NOMO-1 treated with dmso at 0.1 percent for 144 hours (cell line): Measurements from ENCODE around the gene SLC10A2.

Experiments
- DNase-seq: peaks from one replicate; lab custom pipeline; 2025; ENCODE audit not compliant: unreplicated experiment; lab: John Stamatoyannopoulos, UW

SLC10A2 gene

GRCh38 chr13:103055166-103055565, 11.1 kb downstream of the SLC10A2 start:
- DNase-seq = no peak

GRCh38 chr13:103046676-103047075, 19.5 kb downstream of the SLC10A2 start:
- DNase-seq = no peak

GRCh38 chr13:103044056-103044455, 22.2 kb downstream of the SLC10A2 start:
- DNase-seq = no peak

- DNase-seq = no peak
These were observed 26.2 kb downstream of the SLC10A2 start for GRCh38 chr13:103040006-103040405.

GRCh38 chr13:103039183-103039582, 27.0 kb downstream of the SLC10A2 start:
- DNase-seq = no peak

- no peak for DNase-seq
These were observed 29.9 kb downstream of the SLC10A2 start for GRCh38 chr13:103036268-103036667.

GRCh38 chr13:103033999-103034398, 32.2 kb downstream of the SLC10A2 start:
- DNase-seq = no peak

GRCh38 chr13:103031332-103031873, 34.8 kb downstream of the SLC10A2 start:
- no peak for DNase-seq

- no peak for DNase-seq
These were observed 35.4 kb downstream of the SLC10A2 start for GRCh38 chr13:103030776-103031175.

- DNase-seq = no peak
These were observed 36.4 kb downstream of the SLC10A2 start for GRCh38 chr13:103029798-103030197.

- DNase-seq = no peak
These were observed 43.9 kb downstream of the SLC10A2 start for GRCh38 chr13:103022336-103022735.

- DNase-seq = no peak
These were observed 47.7 kb downstream of the SLC10A2 start for GRCh38 chr13:103018556-103018955.

GRCh38 chr13:103012646-103013045, 53.6 kb downstream of the SLC10A2 start:
- no peak for DNase-seq

- no peak for DNase-seq
These were observed 57.0 kb downstream of the SLC10A2 start for GRCh38 chr13:103009051-103009840.

GRCh38 chr13:103007427-103007762, 58.8 kb downstream of the SLC10A2 start:
- DNase-seq = no peak

- peak; percentile 41 for DNase-seq
These were observed 59.4 kb downstream of the SLC10A2 start for GRCh38 chr13:103006641-103007426.

- no peak for DNase-seq
These were observed 61.4 kb downstream of the SLC10A2 start for GRCh38 chr13:103004661-103005345.

- DNase-seq = no peak
These were observed 62.6 kb downstream of the SLC10A2 start for GRCh38 chr13:103003631-103004030.

GRCh38 chr13:103002279-103002678, 63.9 kb downstream of the SLC10A2 start:
- DNase-seq = no peak

- no peak for DNase-seq
These were observed 66.1 kb downstream of the SLC10A2 start for GRCh38 chr13:103000157-103000556.

GRCh38 chr13:102999499-102999898, 66.7 kb downstream of the SLC10A2 start:
- no peak for DNase-seq
